Amniotic stem cell (primary cell): ENCODE data around the gene DQX1.

Experiments
- DNase-seq: peaks from one replicate; lab custom pipeline; 2025; lab: John Stamatoyannopoulos, UW

DQX1 gene

GRCh38 chr2:74511104-74511989, 14.7 kb downstream of the DQX1 start:
- DNase-seq = no peak

- DNase-seq = no peak
Measured at GRCh38 chr2:74510272-74510671, 15.8 kb downstream of the DQX1 start.

- peak; percentile 12 for DNase-seq
Measured at GRCh38 chr2:74507926-74508520, 18.0 kb downstream of the DQX1 start.

- peak; percentile 94 for DNase-seq
Measured at GRCh38 chr2:74507145-74507925, 18.7 kb downstream of the DQX1 start, which contains the start of gene PCGF1. Gene PCGF1, minus strand, starts transcription at chr2:74507695. Its CDS starts 27 bp downstream, at chr2:74507668.

GRCh38 chr2:74505448-74506246, 20.4 kb downstream of the DQX1 start:
- no peak for DNase-seq

- DNase-seq = no peak
Measured at GRCh38 chr2:74504591-74504990, 21.4 kb downstream of the DQX1 start.

GRCh38 chr2:74503506-74504475, 22.2 kb downstream of the DQX1 start:
- no peak for DNase-seq

GRCh38 chr2:74502720-74503505, 23.1 kb downstream of the DQX1 start:
- peak; percentile 41 for DNase-seq

- no peak for DNase-seq
Measured at GRCh38 chr2:74502147-74502719, 23.8 kb downstream of the DQX1 start.

- DNase-seq = no peak
Measured at GRCh38 chr2:74501335-74502071, 24.5 kb downstream of the DQX1 start.

GRCh38 chr2:74500578-74500946, 25.5 kb downstream of the DQX1 start:
- DNase-seq = no peak

GRCh38 chr2:74499940-74500577, 26.0 kb downstream of the DQX1 start:
- DNase-seq = no peak

- no peak for DNase-seq
Measured at GRCh38 chr2:74499267-74499939, 26.6 kb downstream of the DQX1 start, which contains the start of gene LBX2. Gene LBX2, minus strand, starts transcription at chr2:74499603. Its CDS starts 66 bp downstream, at chr2:74499537.

- no peak for DNase-seq
Measured at GRCh38 chr2:74498500-74499266, 27.3 kb downstream of the DQX1 start.

- DNase-seq = no peak
Measured at GRCh38 chr2:74497777-74498499, 28.1 kb downstream of the DQX1 start.
